HG03139 (cell line): Measurements from ENCODE around the gene HYI.
"Not testable (repeated sequence)": the region's sequence is repeated elsewhere in the genome, so short reads cannot be mapped to it uniquely, and the experiment has no call there.

Experiments
- ATAC-seq: cut with Tn5 transposase; IDR thresholded peaks from one replicate; pipeline ENCODE4 v1.9.1; 2021; ENCODE audit not compliant: unreplicated experiment

HYI gene

GRCh38 chr1:43464681-43465504, 11.2 kb upstream of the HYI start:
- ATAC-seq, result no peak

GRCh38 chr1:43463479-43463878, 9.7 kb upstream of the HYI start:
- ATAC-seq, result no peak

- ATAC-seq, result no peak
Observed at GRCh38 chr1:43460988-43461693, 7.4 kb upstream of the HYI start.

- not testable (repeated sequence) for ATAC-seq
Observed at GRCh38 chr1:43458379-43458778, 4.6 kb upstream of the HYI start.

- no peak for ATAC-seq
Observed at GRCh38 chr1:43455213-43455889, 1.6 kb upstream of the HYI start.

- peak; percentile 79 for ATAC-seq
Observed at GRCh38 chr1:43454270-43455011, 710 bp upstream of the HYI start.

GRCh38 chr1:43452789-43453441, 816 bp downstream of the HYI start:
- no peak for ATAC-seq

- ATAC-seq, result no peak
Observed at GRCh38 chr1:43451701-43452532, 1.8 kb downstream of the HYI start.

GRCh38 chr1:43451157-43451591, 2.6 kb downstream of the HYI start:
- no peak for ATAC-seq

- no peak for ATAC-seq
Observed at GRCh38 chr1:43450251-43450941, 3.3 kb downstream of the HYI start.

GRCh38 chr1:43449708-43450069, 4.0 kb downstream of the HYI start:
- no peak for ATAC-seq

GRCh38 chr1:43448955-43449707, 4.6 kb downstream of the HYI start:
- ATAC-seq, result no peak

GRCh38 chr1:43447891-43448708, 5.6 kb downstream of the HYI start:
- no peak for ATAC-seq

GRCh38 chr1:43446881-43447835, 6.6 kb downstream of the HYI start:
- ATAC-seq, result no peak

- ATAC-seq, result no peak
Observed at GRCh38 chr1:43446388-43446740, 7.4 kb downstream of the HYI start.

GRCh38 chr1:43445606-43446387, 7.9 kb downstream of the HYI start:
- no peak for ATAC-seq
